Thyroid gland (tissue), 4 donors: ENCODE measurements around the gene RPL10A.

ENCODE experiments used
- CTCF ChIP-seq, 6 experiments: fragments of 200-600 bp in 3 of 6; fragments of 450-650 bp in 3 of 6; sonication (generic) in 3 of 6; IDR thresholded peaks; one replicate each; pipeline ENCODE4 v1.5.1; 2016 to 2019; ENCODE audit warnings: antibody characterized with exemption in 6 of 6, mild to moderate bottlenecking in 2 of 6, inconsistent platforms in 1 of 6, moderate library complexity in 1 of 6
- POLR2A ChIP-seq, 2 donors: fragments of 450-650 bp; IDR thresholded peaks; one replicate each; pipeline ENCODE4 v1.6.1; 2017; ENCODE audit warnings: antibody characterized with exemption in 2 of 2, mild to moderate bottlenecking in 2 of 2, moderate library complexity in 1 of 2

- TF ChIP-seq CTCF (IDR thresholded peaks at IDR 0.05) (no peak), POLR2A (IDR thresholded peaks at IDR 0.05) (no peak)
Observed at GRCh38 chr6:35491558-35492257, 23.5 kb downstream of the RPL10A start.
